ENCODE measurements around the gene ZNF256. TPM values are rescaled to one million over a fixed set of nuclear protein-coding genes. Genes with fewer than 3 reads are reported as not detected.
A peak's percentile ranks its signal among the peaks of the same experiment; 100 is the strongest.

Gene ZNF256
- polyA plus RNA-seq (11.0 and 13.4 TPM in 2 replicates), polyA minus RNA-seq (35.8 and 41.0 TPM in 2 replicates)

DNA sequence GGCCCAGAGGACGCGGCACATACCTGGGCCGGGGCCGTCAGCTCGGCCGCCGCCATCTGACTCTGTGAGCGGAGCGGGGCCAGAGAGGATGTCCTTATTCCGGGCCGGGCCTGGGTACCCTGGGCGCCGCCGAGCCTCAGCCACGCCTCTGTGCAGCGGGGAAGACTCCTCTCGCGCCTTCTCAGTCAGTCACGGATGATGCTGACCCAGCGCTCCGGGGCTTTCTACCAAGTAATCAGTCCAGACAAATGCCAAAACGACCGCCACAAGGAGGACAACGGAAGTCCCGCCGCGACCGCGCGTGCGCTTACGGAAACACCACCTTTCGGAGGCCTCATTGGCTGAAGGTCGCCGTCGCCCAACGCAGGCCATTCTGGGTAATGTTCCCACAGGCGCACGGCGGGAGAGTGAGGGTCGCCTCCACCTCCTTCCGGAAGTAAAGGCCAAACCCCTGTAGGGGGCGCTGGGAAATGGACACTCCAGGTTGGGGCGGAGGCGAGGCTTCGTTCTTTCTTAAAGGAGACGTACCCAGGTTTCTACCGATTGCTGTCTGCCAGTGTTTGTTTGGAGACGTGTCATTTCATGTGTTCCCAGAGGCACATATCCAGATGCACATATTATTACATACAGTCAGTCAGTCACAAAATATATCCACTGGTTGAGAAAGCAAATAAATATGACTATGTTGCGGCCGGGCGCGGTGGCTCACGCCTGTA lies at the start of gene ZNF256:
ZNF256 (minus strand) TSS at position 288 of the 716 bp plus-strand sequence; CDS start at position 56, 232 bp downstream.
- TF ChIP-seq MXI1 (conservative IDR thresholded peaks at IDR 0.05; ENCODE audit: poor library complexity, severe bottlenecking) = peak; percentile 71
- TF ChIP-seq RAD21 (conservative IDR thresholded peaks at IDR 0.05) = peak; percentile 62
- peak; percentile 33 for TF ChIP-seq EP300 (conservative IDR thresholded peaks at IDR 0.05; ENCODE audit: poor library complexity, severe bottlenecking)
- no peak for TF ChIP-seq EZH2 (IDR thresholded peaks at IDR 0.05; ENCODE audit: borderline replicate concordance, insufficient read depth, low read length, poor library complexity, severe bottlenecking)
- peak; percentile 71 for TF ChIP-seq TAF1 (IDR thresholded peaks at IDR 0.05; ENCODE audit: low read depth)
- TF ChIP-seq, protein P1, sequence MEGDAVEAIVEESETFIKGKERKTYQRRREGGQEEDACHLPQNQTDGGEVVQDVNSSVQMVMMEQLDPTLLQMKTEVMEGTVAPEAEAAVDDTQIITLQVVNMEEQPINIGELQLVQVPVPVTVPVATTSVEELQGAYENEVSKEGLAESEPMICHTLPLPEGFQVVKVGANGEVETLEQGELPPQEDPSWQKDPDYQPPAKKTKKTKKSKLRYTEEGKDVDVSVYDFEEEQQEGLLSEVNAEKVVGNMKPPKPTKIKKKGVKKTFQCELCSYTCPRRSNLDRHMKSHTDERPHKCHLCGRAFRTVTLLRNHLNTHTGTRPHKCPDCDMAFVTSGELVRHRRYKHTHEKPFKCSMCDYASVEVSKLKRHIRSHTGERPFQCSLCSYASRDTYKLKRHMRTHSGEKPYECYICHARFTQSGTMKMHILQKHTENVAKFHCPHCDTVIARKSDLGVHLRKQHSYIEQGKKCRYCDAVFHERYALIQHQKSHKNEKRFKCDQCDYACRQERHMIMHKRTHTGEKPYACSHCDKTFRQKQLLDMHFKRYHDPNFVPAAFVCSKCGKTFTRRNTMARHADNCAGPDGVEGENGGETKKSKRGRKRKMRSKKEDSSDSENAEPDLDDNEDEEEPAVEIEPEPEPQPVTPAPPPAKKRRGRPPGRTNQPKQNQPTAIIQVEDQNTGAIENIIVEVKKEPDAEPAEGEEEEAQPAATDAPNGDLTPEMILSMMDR (IDR thresholded peaks at IDR 0.05; ENCODE audit: poor library complexity, severe bottlenecking) = peak; percentile 97
- TF ChIP-seq SMC3 (conservative IDR thresholded peaks at IDR 0.05; ENCODE audit: poor library complexity) = peak; percentile 68
- TF ChIP-seq, protein P2, sequence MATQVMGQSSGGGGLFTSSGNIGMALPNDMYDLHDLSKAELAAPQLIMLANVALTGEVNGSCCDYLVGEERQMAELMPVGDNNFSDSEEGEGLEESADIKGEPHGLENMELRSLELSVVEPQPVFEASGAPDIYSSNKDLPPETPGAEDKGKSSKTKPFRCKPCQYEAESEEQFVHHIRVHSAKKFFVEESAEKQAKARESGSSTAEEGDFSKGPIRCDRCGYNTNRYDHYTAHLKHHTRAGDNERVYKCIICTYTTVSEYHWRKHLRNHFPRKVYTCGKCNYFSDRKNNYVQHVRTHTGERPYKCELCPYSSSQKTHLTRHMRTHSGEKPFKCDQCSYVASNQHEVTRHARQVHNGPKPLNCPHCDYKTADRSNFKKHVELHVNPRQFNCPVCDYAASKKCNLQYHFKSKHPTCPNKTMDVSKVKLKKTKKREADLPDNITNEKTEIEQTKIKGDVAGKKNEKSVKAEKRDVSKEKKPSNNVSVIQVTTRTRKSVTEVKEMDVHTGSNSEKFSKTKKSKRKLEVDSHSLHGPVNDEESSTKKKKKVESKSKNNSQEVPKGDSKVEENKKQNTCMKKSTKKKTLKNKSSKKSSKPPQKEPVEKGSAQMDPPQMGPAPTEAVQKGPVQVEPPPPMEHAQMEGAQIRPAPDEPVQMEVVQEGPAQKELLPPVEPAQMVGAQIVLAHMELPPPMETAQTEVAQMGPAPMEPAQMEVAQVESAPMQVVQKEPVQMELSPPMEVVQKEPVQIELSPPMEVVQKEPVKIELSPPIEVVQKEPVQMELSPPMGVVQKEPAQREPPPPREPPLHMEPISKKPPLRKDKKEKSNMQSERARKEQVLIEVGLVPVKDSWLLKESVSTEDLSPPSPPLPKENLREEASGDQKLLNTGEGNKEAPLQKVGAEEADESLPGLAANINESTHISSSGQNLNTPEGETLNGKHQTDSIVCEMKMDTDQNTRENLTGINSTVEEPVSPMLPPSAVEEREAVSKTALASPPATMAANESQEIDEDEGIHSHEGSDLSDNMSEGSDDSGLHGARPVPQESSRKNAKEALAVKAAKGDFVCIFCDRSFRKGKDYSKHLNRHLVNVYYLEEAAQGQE (IDR thresholded peaks at IDR 0.05; ENCODE audit: borderline replicate concordance) = peak; percentile 59
- TF ChIP-seq POLR2AphosphoS5 (IDR thresholded peaks at IDR 0.05) = peak; percentile 82
- Histone ChIP-seq H3F3A (ENCODE audit: insufficient read depth, low read length, poor library complexity, severe bottlenecking) (no peaks in the 10 kb centered on the region), H4K20me1 (ENCODE audit: insufficient read depth) (no peaks in the 10 kb centered on the region), H3K36me3 (ENCODE audit: insufficient read depth, low read length) (peaks cover 17% of the 10 kb centered on the region), H3K4me2 (ENCODE audit: low read length) (peak within 1 kb of the TSS; percentile 98), H2AFZ (ENCODE audit: low read depth, low read length) (peak within 1 kb of the TSS; percentile 83), H3K79me2 (replicated peaks; ENCODE audit: insufficient read depth, low read length) (peaks cover 31% of the 10 kb centered on the region), H3K4me3 (ENCODE audit: low read length) (peak within 1 kb of the TSS; percentile 100), H3K9me2 (ENCODE audit: insufficient read depth, low read length) (no peaks in the 10 kb centered on the region), H3K27ac (ENCODE audit: low read length) (peak within 1 kb of the TSS; percentile 81), H3K9me3 (ENCODE audit: low read length) (peaks cover 7% of the 10 kb centered on the region), H3K9ac (ENCODE audit: low read length) (peak within 1 kb of the TSS; percentile 91), H3K27me3 (ENCODE audit: insufficient read depth, low read depth, low read length) (no peaks in the 10 kb centered on the region)

DNA sequence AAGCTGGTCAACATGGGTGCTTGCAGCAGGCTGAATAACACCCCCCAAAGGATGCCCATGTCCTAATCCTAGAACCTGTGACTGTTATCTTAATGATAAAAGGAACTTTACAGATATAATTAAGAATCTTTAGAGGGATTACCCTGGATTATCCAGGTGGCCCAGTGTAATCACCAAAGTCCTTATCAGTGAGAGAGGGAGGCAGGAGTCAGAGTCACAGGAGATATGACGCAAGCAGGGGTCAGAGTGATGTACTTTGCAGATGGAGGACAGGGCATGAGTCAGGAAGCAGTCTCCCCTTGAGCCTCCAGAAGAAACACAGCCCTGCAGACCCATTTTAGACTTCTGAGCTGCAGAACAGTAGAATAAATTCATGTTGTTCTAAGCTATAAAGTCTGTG lies 45.3 kb upstream of the ZNF256 start:
- no peaks in the 10 kb centered on the region for H4K20me1 ChIP-seq (ENCODE audit: insufficient read depth)
- H3K9ac ChIP-seq (ENCODE audit: low read length) = no peak overlapping the region
- no peak overlapping the region for H3K4me3 ChIP-seq (ENCODE audit: low read length)
- H2AFZ ChIP-seq (ENCODE audit: low read depth, low read length) = no peak overlapping the region
- H3K79me2 ChIP-seq (replicated peaks; ENCODE audit: insufficient read depth, low read length) = peaks cover 4% of the 10 kb centered on the region
- peaks cover 55% of the 10 kb centered on the region for H3K36me3 ChIP-seq (ENCODE audit: insufficient read depth, low read length)
- H3K9me3 ChIP-seq (ENCODE audit: low read length) = peaks cover 59% of the 10 kb centered on the region
- H3K9me2 ChIP-seq (ENCODE audit: insufficient read depth, low read length) = no peaks in the 10 kb centered on the region
- no peak overlapping the region for H3K27ac ChIP-seq (ENCODE audit: low read length)
- no peaks in the 10 kb centered on the region for H3K27me3 ChIP-seq (ENCODE audit: insufficient read depth, low read depth, low read length)
- H3F3A ChIP-seq (ENCODE audit: insufficient read depth, low read length, poor library complexity, severe bottlenecking) = no peaks in the 10 kb centered on the region
- H3K4me2 ChIP-seq (ENCODE audit: low read length) = no peak overlapping the region
- TF ChIP-seq EP300 (conservative IDR thresholded peaks at IDR 0.05; ENCODE audit: poor library complexity, severe bottlenecking) (no peak), RAD21 (conservative IDR thresholded peaks at IDR 0.05) (no peak), POLR2AphosphoS5 (IDR thresholded peaks at IDR 0.05) (no peak), EZH2 (IDR thresholded peaks at IDR 0.05; ENCODE audit: borderline replicate concordance, insufficient read depth, low read length, poor library complexity, severe bottlenecking) (no peak), SMC3 (conservative IDR thresholded peaks at IDR 0.05; ENCODE audit: poor library complexity) (no peak), TAF1 (IDR thresholded peaks at IDR 0.05; ENCODE audit: low read depth) (no peak)
- TF ChIP-seq, protein P2 (IDR thresholded peaks at IDR 0.05; ENCODE audit: borderline replicate concordance) = no peak
- TF ChIP-seq, protein P1 (IDR thresholded peaks at IDR 0.05; ENCODE audit: poor library complexity, severe bottlenecking) = no peak
